Breast epithelium (tissue), 4 donors: ENCODE data around the gene PCDH15. TPM values are rescaled to one million over a fixed set of nuclear protein-coding genes. Genes with fewer than 3 reads are reported as not detected.

Experiments used
- DNase-seq, 2 donors: peaks; one replicate each; pipeline ENCODE4 v3.0.0-alpha.2; 2019; ENCODE audit warnings: low spot score in 2 of 2
- H3K27ac ChIP-seq, 2 donors: fragments of 200-600 bp; sonication (generic) in 1 of 2; one replicate each; pipeline ENCODE4 v1.5.1; 2016 to 2019; ENCODE audit warnings: mild to moderate bottlenecking in 1 of 2
- H3K27me3 ChIP-seq, 2 donors: fragments of 200-600 bp; sonication (generic) in 1 of 2; one replicate each; pipeline versions ENCODE4 v1.5.1 to v1.6.0; 2017 to 2019; ENCODE audit warnings: control low read depth in 1 of 2, mild to moderate bottlenecking in 1 of 2
- H3K36me3 ChIP-seq: fragments of 200-600 bp; one replicate; pipeline ENCODE4 v1.5.1; 2019
- H3K4me1 ChIP-seq, 2 donors: fragments of 200-600 bp; sonication (generic); one replicate each; pipeline ENCODE4 v1.5.1; 2016 to 2019; ENCODE audit warnings: control low read depth in 1 of 2
- H3K4me3 ChIP-seq, 3 donors: fragments of 200-600 bp; sonication (generic); 1 replicate in 2 of 3; 2 replicates in 1 of 3; pipeline ENCODE4 v1.5.1; 2016 to 2019; ENCODE audit warnings: mild to moderate bottlenecking in 3 of 3, moderate library complexity in 2 of 3
- H3K9me3 ChIP-seq, 2 donors: fragments of 200-600 bp; sonication (generic) in 1 of 2; one replicate each; pipeline ENCODE4 v1.5.1; 2016 to 2019; ENCODE audit warnings: control low read depth in 1 of 2
- POLR2A ChIP-seq: fragments of 450-650 bp; IDR thresholded peaks from one replicate; pipeline ENCODE4 v1.6.1; 2016; ENCODE audit warnings: antibody characterized with exemption, mild to moderate bottlenecking, moderate library complexity
- POLR2AphosphoS5 ChIP-seq, 3 donors: sonication (generic); formaldehyde crosslinking; IDR thresholded peaks; one replicate each; pipeline ENCODE4 v1.6.1; 2017; ENCODE audit warnings: antibody characterized with exemption in 3 of 3
- intact Hi-C: fragments of 100-400 bp; cut with DNase I; formaldehyde crosslinking; loops from one replicate; pipeline ENCODE4 v1.15.1; 2023; ENCODE audit warnings: low total_unique reads
- total RNA-seq, 3 donors: library from RNA; depleted of rRNA; stranded (reverse); fragments of >200 nt; gene quantifications; one replicate each; pipeline ENCODE4 v1.1.0, GENCODE V29; 2016
- TF ChIP-seq, protein P1 (sequence below), 3 donors: fragments of 450-650 bp; IDR thresholded peaks; one replicate each; pipeline ENCODE4 v1.5.1; 2016 to 2017; ENCODE audit warnings: antibody characterized with exemption in 3 of 3, mild to moderate bottlenecking in 3 of 3, moderate library complexity in 3 of 3

The PCDH15 gene
- total RNA-seq, 3 donors from 2014 or later: not detected

DNA sequence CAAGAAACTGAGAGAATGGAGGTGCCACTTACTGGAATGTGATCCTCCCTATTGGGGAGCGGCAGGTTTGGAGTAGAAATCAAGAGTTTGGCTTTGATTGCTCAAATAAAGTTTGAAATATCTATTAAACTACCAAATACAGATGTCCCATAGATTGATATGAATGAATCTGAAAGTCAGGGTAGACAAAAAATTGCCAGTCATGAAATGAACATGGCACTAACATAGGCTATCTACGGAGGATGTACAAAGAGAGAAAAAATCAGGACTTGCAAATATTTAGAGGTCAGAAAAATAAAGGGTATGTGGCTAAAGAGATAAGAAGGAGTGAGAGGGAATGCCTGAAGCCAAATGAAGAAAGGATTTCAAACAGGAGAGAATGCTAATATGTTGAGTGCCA is 119.9 kb downstream of the PCDH15 start:
- H3K4me3 ChIP-seq: no peak overlapping the region
- TF ChIP-seq, protein P1, sequence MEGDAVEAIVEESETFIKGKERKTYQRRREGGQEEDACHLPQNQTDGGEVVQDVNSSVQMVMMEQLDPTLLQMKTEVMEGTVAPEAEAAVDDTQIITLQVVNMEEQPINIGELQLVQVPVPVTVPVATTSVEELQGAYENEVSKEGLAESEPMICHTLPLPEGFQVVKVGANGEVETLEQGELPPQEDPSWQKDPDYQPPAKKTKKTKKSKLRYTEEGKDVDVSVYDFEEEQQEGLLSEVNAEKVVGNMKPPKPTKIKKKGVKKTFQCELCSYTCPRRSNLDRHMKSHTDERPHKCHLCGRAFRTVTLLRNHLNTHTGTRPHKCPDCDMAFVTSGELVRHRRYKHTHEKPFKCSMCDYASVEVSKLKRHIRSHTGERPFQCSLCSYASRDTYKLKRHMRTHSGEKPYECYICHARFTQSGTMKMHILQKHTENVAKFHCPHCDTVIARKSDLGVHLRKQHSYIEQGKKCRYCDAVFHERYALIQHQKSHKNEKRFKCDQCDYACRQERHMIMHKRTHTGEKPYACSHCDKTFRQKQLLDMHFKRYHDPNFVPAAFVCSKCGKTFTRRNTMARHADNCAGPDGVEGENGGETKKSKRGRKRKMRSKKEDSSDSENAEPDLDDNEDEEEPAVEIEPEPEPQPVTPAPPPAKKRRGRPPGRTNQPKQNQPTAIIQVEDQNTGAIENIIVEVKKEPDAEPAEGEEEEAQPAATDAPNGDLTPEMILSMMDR (IDR thresholded peaks at IDR 0.05): no peak
- no peak for TF ChIP-seq POLR2AphosphoS5 (IDR thresholded peaks at IDR 0.05)
- DNase-seq: no peak
- no peaks in the 10 kb centered on the region for H3K4me1 ChIP-seq
- H3K27ac ChIP-seq: no peak overlapping the region
- H3K9me3 ChIP-seq: no peaks in the 10 kb centered on the region
- no peaks in the 10 kb centered on the region for H3K36me3 ChIP-seq
- intact Hi-C loops: no loop called here
- no peaks in the 10 kb centered on the region for H3K27me3 ChIP-seq

DNA sequence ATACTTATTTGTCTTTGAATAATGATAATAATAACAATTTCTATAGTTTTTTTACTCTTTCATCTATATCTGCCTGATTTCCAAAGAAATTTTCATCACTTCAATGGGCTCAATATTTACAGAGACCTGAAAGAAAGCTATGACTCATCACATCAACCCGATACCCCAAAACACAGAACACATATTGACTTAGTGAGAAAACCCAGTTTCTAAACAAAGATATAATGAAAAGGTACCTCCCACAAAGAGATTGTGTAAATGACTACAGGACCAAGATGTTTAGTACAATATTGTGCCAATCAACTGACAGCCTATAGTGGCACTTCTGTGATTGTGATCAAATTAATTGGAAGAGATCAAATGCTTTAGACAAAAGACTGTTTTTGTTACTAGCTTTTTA is 133.9 kb downstream of the PCDH15 start:
- H3K9me3 ChIP-seq: no peaks in the 10 kb centered on the region
- intact Hi-C loops: no loop called here
- H3K4me3 ChIP-seq: no peak overlapping the region
- DNase-seq: no peak
- H3K27ac ChIP-seq: no peak overlapping the region
- H3K27me3 ChIP-seq: no peaks in the 10 kb centered on the region
- no peaks in the 10 kb centered on the region for H3K4me1 ChIP-seq
- TF ChIP-seq POLR2A (no peak), POLR2AphosphoS5 (IDR thresholded peaks at IDR 0.05) (no peak)
- TF ChIP-seq, protein P1 (IDR thresholded peaks at IDR 0.05): no peak
- H3K36me3 ChIP-seq: no peaks in the 10 kb centered on the region

DNA sequence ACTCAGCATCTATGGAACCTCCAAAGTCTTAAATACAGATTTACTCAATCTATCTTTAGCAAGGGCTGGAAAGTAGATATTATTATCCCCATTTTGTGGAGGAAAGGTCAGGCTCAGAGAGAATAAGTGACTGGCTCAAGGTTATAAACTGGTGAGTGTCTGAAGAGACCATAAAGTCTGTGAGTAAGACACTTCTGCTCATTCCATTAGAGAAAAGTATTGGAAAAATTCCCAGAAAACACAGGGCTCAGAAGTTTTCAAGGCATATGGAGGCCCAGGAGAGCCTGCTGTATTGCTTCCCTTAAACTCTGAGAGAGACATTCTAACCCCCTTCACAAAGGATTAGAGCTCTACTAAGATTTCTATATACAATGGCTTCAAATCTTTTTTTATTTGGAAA is 134.8 kb downstream of the PCDH15 start:
- Histone ChIP-seq H3K9me3 (no peaks in the 10 kb centered on the region), H3K4me1 (no peaks in the 10 kb centered on the region), H3K27me3 (no peaks in the 10 kb centered on the region), H3K36me3 (no peaks in the 10 kb centered on the region), H3K27ac (no peak overlapping the region), H3K4me3 (no peak overlapping the region)
- intact Hi-C loops: no loop called here
- TF ChIP-seq POLR2A (no peak), POLR2AphosphoS5 (IDR thresholded peaks at IDR 0.05) (no peak)
- TF ChIP-seq, protein P1 (IDR thresholded peaks at IDR 0.05): no peak
- DNase-seq: no peak

DNA sequence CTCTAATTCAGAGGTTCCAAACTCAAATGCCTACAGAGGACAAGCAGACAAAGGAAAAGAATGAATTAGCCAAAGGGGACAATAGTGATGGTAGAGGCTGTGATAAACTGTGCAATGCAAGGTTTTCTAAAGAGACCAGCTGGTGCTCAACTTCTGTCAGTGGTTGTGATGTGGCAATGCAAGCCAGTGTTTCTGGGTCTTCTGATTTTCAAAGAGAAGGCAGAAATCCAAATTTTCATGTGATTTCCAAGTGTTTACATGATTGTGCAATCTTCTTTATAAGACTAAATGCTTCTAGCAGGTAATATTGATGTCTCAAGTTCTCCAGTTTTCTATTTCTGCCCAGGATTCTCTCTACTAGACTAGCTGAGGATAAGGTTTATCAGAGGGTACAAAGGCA is 135.9 kb downstream of the PCDH15 start:
- Histone ChIP-seq H3K4me3 (no peak overlapping the region), H3K4me1 (no peaks in the 10 kb centered on the region), H3K9me3 (no peaks in the 10 kb centered on the region), H3K27ac (no peak overlapping the region), H3K36me3 (no peaks in the 10 kb centered on the region), H3K27me3 (no peaks in the 10 kb centered on the region)
- TF ChIP-seq, protein P1 (IDR thresholded peaks at IDR 0.05): no peak
- TF ChIP-seq POLR2A: no peak
- no peak for TF ChIP-seq POLR2AphosphoS5 (IDR thresholded peaks at IDR 0.05)
- intact Hi-C loops: no loop called here
- no peak for DNase-seq

DNA sequence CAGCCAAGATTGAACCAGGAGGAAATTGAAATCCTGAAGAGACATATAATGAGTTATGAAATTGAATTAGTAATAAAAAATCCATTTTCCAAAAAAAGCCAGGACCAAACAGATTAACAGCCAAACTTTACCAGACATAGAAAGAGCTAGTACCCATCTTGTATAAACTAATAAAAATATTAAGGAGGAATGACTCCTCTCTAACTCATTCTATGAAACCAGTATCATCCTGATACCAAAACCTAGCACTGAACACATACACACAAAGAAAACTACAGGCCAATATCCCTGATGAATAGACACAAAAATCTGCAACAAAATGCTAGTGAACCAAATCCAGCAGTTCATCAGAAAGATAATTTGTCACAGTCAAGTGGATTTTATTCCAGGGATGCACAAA is 140.6 kb downstream of the PCDH15 start:
- H3K36me3 ChIP-seq: no peaks in the 10 kb centered on the region
- H3K4me3 ChIP-seq: no peak overlapping the region
- H3K4me1 ChIP-seq: no peaks in the 10 kb centered on the region
- TF ChIP-seq, protein P1 (IDR thresholded peaks at IDR 0.05): no peak
- TF ChIP-seq POLR2A: no peak
- TF ChIP-seq POLR2AphosphoS5 (IDR thresholded peaks at IDR 0.05): no peak
- no peaks in the 10 kb centered on the region for H3K27me3 ChIP-seq
- intact Hi-C loops: no loop called here
- no peak for DNase-seq
- no peaks in the 10 kb centered on the region for H3K9me3 ChIP-seq
- H3K27ac ChIP-seq: no peak overlapping the region
